Activated T-cell treated with anti-CD3 and anti-CD28 coated beads for 1 hour (primary cell): ENCODE measurements around the gene PTMS.
"Not testable (repeated sequence)": the region's sequence is repeated elsewhere in the genome, so short reads cannot be mapped to it uniquely, and the experiment has no call there.

Source experiments
- DNase-seq: peaks from one replicate; pipeline ENCODE4 v3.0.0-alpha.2; 2020; ENCODE audit warnings: low read depth

Gene PTMS

GRCh38 chr12:6765634-6766581 lies at the start of gene PTMS:
Gene PTMS, plus strand, starts transcription at chr12:6766363. Its CDS starts 343 bp downstream, at chr12:6766706.
- DNase-seq: no peak

DNA sequence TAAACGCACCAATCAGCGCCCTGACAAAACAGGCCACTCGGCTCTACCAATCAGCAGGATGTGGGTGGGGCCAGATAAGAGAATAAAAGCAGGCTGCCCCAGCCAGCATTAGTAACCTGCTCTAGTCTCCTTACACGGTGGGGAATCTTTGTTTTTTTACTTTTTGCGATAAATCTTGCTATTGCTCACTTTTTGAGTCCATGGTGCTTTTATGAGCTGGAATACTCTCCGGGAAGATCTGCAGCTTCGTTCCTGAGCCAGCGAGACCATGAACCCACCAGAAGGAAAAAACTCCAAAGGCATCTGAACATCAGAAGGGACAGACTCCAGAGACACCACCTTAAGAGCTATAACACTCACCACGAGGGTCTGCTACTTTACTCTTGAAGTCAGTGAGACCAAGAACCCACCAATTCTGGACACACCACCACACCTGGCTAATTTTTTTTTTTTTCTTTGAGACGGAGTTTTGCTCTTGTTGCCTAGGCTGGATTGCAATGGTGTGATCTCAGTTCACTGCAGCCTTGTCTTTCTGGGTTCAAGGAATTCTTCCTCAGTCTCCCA lies 49.2 kb upstream of the PTMS start:
- DNase-seq: no peak

GRCh38 chr12:6722863-6723262 lies 43.3 kb upstream of the PTMS start:
- DNase-seq: no peak

GRCh38 chr12:6723607-6724408 lies 42.4 kb upstream of the PTMS start, which contains the start of gene COPS7A:
Gene COPS7A, plus strand, starts transcription at chr12:6724046. Its CDS starts 611 bp downstream, at chr12:6724657.
- peak; percentile 87 for DNase-seq

DNA sequence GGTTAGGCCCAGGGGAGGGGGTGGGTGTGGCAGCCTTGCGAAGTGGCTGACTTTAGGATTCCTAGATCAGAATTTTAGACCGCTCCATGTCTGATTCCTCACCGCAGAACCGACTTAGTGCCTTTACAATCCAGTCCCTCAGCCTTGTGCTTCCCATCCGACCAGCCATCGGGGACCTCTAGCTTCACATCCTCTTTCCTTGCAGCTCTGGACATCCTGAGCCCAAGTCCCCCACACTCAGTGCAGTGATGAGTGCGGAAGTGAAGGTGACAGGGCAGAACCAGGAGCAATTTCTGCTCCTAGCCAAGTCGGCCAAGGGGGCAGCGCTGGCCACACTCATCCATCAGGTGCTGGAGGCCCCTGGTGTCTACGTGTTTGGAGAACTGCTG lies 41.8 kb upstream of the PTMS start:
- no peak for DNase-seq

DNA sequence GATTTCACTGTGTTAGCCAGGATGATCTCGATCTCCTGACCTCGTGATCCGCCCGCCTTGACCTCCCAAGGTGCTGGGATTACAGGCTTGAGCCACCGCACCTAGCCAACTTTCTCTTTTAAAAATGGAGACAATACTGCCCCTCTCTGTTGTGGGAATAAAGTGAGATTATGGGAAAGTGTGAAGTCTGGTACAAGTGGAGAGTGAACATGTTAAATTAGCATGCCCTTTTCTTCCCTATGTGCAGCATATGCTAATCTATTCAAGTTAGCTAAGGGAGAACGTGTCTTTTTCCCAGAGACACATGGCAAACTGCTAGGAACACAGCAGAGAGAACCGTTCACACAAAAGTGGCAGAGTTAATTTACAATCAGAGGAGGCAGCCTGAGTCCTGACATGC lies 40.8 kb upstream of the PTMS start:
- no peak for DNase-seq

GRCh38 chr12:6729186-6729585 lies 37.0 kb upstream of the PTMS start:
- no peak for DNase-seq

DNA sequence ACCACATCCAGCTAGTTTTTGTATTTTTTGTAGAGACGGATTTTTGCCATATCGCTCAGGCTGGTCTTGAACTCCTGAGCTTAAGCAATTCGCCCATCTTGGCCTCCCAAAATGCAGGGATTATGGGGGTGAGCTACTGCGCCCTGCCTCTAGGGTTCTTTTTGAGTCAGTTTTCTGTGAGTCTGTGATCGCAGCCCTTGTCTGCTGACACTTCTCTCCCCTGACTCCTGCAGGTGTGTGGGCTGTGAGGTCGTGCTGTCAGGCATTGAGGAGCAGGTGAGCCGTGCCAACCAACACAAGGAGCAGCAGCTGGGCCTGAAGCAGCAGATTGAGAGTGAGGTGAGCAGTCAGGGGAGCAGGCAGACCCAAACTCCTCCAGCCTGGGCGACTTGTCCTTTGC lies 36.0 kb upstream of the PTMS start:
- DNase-seq: no peak

DNA sequence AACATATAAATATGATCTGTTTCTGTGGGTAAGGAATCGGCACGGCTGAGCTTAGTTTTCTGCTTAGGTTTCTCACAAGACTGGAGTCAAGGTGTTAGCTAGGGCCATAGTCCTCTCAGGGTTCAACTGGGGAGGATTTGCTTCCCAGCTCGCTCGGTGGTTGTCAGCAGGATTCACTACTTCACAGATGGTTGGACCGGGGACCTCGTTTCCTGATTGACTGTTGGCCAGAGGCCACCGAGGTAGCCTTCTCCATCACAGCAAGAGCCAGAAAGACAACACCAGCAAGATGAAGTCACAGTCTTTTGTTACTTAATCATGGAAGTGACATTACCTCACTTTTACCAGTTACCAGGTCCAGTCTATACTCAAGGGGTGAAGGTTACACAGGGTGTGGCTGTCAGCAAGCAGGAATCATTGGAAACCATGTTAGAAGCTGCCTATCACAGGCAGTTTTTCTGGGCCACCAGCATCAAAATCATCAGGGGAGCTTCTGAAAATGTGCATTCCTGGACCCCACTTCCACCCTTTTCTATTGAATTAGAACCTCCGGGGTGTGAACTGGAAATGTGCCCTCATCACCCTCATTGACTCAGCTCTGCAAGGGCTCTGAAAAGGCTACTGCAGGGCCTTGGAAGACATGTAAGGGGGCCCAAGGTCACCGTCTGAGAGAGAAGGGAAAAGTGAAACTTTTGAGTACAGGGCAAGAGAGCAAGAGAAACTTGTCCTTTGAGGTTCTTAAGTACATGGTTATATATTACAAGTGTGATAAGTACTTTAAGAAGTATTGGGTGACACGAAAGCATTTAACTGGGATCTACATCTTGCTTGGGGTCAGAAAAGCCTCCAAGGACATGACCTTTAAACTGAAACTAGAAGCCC lies 31.4 kb upstream of the PTMS start:
- DNase-seq: no peak

- peak; percentile 19 for DNase-seq
Observed at GRCh38 chr12:6735448-6736191, 30.5 kb upstream of the PTMS start.

GRCh38 chr12:6736754-6737153 lies 29.4 kb upstream of the PTMS start:
- DNase-seq: no peak

DNA sequence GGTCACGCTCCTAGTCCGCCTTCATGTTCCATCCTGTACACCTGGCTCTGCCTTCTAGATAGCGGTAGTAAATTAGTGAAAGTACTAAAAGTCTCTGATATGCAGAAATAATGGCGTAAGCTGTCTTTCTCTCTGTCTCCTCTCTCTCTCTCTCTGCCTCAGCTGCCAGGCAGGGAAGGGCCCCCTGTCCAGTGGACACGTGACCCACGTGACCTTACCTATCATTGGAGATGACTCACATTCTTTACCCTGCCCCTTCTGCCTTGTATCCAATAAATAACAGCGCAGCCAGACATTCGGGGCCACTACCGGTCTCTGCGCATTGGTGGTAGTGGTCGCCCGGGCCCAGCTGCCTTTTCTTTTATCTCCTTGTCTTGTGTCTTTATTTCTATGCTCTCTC lies 24.1 kb upstream of the PTMS start:
- DNase-seq: not testable (repeated sequence)

GRCh38 chr12:6742834-6743233 lies 23.3 kb upstream of the PTMS start:
- no peak for DNase-seq

- not testable (repeated sequence) for DNase-seq
Observed at GRCh38 chr12:6743300-6743699, 22.9 kb upstream of the PTMS start.

DNA sequence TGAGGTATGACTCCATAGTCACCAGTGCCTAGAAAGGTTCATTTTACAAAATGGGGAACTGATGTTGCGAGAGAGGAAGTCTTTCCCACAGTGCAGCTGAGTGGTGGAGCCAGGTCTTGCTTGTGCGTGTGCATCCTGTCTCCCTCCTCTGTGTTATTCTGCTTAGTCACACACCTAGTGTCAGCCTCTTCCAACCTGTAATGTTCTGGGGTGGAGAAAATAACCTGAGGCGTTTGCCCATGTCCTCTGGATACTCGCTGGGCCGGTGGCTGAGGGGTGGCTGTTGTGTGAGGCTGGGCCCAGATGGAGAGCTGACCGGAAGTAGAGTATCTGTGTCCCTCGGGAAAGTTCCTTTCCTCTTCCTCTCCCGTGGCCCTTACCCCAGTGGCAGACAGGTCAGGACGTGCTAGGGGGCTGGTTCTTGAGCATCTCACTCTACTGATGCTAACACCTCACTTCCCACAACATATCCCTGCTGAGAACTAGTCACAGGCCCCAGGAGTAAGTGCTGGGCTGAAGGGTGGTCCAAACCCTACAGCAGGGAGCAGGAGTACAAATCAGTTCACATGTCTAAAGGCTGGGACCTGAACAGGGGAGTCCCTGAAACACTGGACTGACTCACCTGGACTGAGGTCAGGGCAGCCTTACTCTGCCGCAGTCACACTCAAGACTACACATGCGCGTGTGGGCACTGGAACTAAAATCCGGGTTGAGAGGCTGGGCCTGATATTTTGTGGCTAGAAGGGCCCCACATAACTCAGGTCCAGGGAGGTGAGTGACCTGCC lies 20.2 kb upstream of the PTMS start:
- no peak for DNase-seq

DNA sequence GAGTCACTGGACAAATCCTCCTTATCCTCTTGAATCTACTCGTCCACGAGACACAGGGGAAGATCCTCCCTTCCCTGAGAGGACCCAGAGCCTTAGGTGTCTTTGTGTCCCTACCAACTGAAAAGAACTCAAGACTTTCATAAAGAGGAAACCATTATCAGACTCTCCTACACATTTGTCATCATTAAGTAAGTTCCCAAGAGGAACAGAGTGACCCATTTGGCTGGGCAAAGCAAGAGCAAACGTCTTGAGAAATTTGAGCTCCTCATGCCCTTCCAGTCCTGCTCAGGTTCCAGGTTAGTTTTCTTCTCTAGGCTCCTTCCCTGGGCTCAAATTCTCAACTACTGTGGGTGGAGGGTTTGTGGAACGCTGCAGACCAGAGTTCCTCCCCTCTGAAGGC lies 18.9 kb upstream of the PTMS start:
- DNase-seq: no peak

- DNase-seq: no peak
Observed at GRCh38 chr12:6748761-6749160, 17.4 kb upstream of the PTMS start.

DNA sequence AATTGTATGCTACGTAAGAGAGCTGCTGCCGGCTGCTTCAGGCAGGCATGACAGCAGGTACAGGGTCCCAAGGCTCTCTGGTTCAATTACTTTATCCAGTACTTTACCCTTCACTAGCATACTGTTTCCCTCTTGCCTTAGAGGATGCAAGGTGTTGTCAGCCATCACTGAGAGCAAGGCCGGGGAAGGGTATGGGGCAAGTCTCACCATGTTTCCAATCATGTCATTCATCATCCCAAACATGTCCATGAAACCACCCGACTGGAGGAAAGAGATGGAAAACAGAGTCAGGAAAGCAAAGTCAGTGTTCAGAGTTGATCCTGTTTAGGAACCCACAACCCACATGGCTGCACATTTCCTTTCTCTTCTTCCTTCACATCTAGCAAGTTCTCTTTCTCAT lies 15.7 kb upstream of the PTMS start:
- no peak for DNase-seq

DNA sequence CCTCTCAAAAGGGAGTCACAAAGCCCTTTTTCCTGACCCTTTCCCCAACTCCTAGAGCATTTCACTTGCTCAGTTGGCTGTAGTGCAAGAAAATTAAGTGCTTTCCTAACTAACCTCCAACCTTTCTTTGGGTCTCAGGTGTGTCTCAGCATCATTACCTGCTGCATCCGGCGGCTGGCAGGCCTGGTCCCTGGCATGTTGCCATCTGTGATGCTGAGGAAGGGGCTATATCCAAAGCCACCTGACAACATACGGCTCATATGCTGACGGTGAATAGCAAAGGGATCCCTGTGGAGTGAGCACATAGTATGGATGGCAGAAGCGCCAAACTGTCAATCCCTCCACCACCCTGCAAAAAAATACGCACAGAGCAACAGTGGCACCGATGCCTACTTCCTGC lies 14.4 kb upstream of the PTMS start:
- DNase-seq: no peak
